GM12875 (cell line): ENCODE results near the gene NTSR2.
"Not testable (repeated sequence)": the region's sequence is repeated elsewhere in the genome, so short reads cannot be mapped to it uniquely, and the experiment has no call there.

Experiments used
- H3K4me3 ChIP-seq: one replicate; pipeline ENCODE4 v1.5.1; 2011; ENCODE audit warnings: low read depth, low read length, control low read depth
- CTCF ChIP-seq: IDR thresholded peaks from 2 replicates; pipeline ENCODE4 v1.5.1; 2011; ENCODE audit warnings: low read depth, mild to moderate bottlenecking, control low read depth, inconsistent platforms, low read length, moderate library complexity, borderline replicate concordance; ENCODE audit not compliant: insufficient read depth

The NTSR2 gene

GRCh38 chr2:11662882-11663281 lies 7.1 kb downstream of the NTSR2 start:
- no peak for TF ChIP-seq CTCF

GRCh38 chr2:11661891-11662435 lies 8.0 kb downstream of the NTSR2 start:
- TF ChIP-seq CTCF = no peak
- no peak overlapping the region for H3K4me3 ChIP-seq

More at GRCh38 chr2:11662882-11663281, 7.1 kb downstream of the NTSR2 start:
- H3K4me3 ChIP-seq = no peak overlapping the region

GRCh38 chr2:11660396-11660795 lies 9.6 kb downstream of the NTSR2 start:
- not testable (repeated sequence) for H3K4me3 ChIP-seq

- H3K4me3 ChIP-seq = no peak overlapping the region
- TF ChIP-seq CTCF = no peak
These were observed 10.1 kb downstream of the NTSR2 start for GRCh38 chr2:11659851-11660250.

- no peak overlapping the region for H3K4me3 ChIP-seq
- TF ChIP-seq CTCF = no peak
These were observed 10.9 kb downstream of the NTSR2 start for GRCh38 chr2:11659115-11659475.

- H3K4me3 ChIP-seq = no peak overlapping the region
- TF ChIP-seq CTCF = no peak
These were observed 11.5 kb downstream of the NTSR2 start for GRCh38 chr2:11658208-11659114.

- no peak overlapping the region for H3K4me3 ChIP-seq
- TF ChIP-seq CTCF = no peak
These were observed 12.3 kb downstream of the NTSR2 start for GRCh38 chr2:11657646-11658045.

GRCh38 chr2:11657195-11657594 lies 12.8 kb downstream of the NTSR2 start:
- no peak overlapping the region for H3K4me3 ChIP-seq
- TF ChIP-seq CTCF = no peak
